HG02759 (cell line): ENCODE results near the gene ALDOB.

Experiments used
- ATAC-seq: cut with Tn5 transposase; IDR thresholded peaks from one replicate; pipeline ENCODE4 v1.9.1; 2021; ENCODE audit warnings: mild to moderate bottlenecking, moderate library complexity; ENCODE audit not compliant: unreplicated experiment

ALDOB gene

DNA sequence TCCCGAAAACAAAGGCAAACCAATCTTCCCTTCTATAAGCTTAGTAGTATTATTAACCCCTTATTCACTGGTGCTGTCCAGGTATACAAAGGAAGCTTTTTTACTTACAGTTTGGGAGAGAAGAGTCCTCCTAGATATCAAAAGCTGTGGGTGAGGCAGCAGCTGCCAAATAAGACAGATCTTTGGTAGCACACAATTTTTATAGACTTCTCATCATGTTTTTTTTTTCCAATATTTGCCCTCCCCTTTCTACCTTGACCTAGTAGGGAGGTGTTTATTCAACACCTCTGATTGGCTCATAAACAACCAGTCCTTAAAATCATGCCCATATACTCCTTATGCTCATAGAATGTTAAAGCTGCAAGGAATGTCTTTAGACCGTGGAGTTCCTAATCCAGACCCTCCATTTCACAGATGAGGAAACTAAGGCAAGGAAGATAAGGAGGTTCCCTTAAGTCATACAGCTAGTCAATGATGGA is at the start of gene ALDOB:
TSS of gene ALDOB (minus strand) at position 174 of the 479 bp plus-strand sequence. CDS start 4,887 bp downstream, outside the sequence.
- no peak for ATAC-seq

DNA sequence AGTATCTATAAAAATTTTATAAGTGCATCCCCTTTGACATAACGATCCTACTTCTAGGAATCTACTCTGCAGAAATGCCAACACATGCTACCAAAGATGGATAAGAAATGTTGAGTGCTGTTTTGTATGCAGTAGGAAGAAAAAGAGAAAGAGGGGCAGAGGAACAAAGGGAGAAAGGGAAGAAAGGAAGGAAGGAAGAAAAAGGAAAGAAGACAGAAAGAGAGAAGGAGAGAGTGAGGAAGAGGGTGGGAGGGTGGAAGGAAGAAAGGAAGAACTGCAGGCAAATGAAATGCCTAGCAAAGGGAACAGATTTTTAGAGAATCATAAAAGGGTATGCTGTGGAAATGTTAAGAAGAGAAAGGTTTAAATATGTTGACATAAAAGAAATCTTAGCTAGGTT is 48.5 kb upstream of the ALDOB start:
- no peak for ATAC-seq

DNA sequence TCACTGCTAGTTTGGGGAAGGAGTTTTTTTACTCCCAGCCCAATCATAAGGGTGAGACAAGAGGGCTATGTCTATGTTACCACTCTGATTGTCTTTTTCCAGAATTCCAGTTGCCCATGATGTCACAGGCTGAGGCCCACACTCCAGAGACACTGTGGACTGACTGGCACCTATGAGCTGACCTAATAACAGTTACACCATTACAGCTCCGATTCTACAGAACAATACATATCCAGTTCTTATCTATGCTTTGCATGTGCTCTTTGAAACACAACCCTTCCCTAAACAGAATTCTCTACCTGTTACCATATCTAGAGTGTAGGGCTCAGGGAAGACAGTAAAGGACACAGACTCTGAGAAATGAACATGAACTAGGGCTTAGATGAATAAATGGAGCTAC is 45.7 kb upstream of the ALDOB start:
- ATAC-seq, result no peak

DNA sequence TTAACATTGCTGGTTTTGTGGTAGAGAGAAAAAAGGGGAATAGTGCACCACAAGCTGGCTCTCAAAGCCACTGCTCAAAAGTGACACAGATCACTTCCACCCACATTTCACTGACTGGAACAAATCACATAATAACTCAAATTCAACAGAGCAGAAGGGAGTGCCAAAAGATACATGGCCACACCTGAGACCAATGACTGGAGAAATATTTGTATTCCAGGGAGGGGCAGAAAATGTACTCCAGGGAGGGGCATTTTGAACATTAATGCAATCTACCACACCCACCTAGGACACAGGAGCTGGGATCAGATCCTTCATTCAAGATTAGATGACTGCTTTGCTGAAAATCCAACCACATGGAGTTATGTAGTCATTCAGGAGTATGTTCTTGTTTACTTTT is 44.8 kb upstream of the ALDOB start:
- no peak for ATAC-seq

DNA sequence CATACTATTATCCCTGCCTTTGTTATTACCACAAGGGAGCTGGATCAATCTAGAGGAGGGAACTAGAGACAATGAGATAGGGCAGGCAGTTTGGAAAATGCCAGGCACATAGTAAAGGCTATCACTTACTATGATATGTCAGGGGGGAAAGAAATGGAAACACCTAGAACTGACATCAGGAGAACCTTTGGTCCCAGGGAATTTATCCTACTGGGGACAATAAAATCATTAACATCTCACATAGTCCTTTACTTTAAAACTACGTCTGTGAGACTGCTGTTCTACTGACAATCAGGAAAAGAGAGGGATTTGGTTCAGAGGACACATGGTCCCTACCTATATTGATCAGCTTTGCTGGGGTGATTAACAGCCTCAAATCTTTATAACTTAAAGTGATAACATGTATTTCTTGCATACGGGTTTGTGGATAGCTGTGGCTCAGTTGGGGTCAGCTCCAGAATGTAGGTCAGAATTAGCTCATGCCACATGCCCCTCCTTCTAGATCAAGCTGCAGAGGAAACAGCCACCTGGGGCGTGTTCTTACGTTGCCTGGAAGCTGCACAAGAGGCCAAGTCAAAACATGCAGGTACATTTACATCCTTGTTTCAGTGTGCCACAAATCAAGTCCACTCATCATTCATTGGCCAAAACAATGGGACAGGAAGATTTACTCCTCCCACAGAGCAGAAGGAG is 43.9 kb upstream of the ALDOB start:
- ATAC-seq, result no peak

DNA sequence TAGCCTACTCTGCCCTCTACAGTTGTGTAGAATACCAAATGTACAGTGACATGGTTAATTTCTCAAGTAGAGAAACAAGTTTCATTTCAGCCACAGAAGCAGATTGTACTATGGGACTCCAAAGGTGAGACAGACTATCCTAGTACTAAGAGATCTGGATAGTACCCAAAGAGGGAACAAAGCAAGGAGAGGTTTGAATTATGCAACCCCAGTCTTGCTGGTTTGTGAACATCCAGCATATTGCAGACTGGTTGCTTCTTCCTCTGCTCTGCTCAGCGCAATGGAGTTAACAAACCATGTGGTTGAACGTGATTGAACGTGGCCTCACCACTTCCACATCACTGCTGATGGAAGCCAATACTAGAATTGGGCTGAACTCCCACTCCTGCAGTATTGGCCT is 43.3 kb upstream of the ALDOB start:
- ATAC-seq, result no peak

DNA sequence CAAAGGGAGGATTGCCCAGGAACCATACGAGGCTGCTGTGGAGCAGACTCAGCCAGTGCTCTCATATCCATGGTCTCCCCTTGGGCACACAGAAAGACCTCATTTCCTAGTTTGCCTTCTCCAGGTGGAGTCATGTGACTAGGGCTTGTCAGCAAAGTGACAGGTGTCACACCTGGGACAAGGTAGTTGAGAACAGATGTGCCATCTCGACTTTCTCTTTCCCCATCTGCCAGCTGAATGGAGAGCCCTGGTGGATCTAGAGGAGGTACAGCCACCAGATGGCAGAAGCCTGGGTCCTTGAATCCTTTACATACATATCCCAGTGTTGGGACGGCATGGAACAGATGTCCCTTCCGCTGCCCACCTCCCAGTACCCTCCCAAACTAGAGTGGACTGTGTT is 42.9 kb upstream of the ALDOB start:
- ATAC-seq, result no peak

DNA sequence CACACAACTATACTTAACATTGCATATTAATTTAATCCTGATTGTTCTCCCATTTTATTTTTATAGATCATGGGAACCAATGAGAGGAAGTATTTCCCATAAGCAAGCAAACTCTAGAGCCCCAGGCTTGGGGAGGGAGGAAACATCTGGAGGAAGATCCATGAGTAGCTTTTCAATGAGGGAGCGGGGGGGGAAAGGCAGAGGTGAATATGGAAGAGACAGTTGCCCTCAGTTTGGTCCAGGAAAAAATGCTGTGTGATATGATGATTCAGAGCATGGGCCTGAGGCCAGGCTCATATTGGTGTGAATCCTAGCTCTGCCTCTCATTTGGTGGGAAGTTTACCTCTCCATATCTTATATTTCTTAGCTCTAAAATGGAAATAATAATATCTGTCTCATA is 42.2 kb upstream of the ALDOB start:
- no peak for ATAC-seq

DNA sequence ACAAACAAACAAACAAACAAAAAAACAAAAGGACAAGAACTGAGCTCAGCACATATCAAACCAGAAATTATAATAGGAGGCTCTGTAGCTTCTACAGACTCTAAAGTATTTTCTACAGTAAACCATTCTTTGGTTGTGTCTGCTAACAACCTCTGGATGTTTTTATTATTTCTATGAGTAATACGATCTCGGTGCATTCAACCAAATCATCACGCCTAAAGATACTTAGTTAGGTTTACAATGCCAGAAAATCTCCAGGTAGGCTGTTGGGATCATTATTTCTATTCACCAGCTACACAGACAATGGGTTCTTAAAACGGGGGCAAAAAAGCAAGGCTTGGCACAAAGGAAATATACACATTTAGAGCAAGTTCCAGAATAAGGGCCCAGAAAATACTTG is 41.6 kb upstream of the ALDOB start:
- ATAC-seq, result no peak

DNA sequence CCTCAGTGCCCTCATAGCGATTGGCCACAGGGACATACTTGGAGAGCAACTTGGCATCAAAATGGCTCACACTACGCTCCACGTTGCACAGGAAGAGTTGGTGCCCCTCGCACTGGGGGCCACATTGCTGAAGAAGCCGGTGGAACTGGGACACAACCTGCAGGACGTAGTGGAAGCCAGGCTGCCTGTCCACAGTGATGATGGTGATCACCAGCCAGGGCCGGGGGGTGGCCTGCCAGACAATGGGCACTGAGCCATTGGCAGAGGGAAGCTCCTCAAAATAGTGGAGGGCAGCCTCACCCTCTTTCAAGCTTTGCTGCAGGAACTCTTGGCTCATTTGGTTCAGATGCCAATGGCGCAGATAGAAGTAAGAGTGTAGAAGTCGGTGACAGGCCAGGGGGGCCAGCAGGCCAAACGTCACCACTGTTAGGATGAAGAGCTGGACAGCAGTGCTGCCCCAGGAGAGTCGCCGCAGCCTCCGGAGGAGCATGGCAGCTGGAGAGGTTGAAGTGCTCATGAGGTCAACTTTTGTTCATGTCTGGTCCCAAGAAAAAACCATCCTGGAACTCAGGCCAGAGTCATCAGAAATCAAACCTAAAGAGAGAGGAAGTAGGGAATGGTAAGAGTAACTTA is 41.1 kb upstream of the ALDOB start:
- no peak for ATAC-seq

DNA sequence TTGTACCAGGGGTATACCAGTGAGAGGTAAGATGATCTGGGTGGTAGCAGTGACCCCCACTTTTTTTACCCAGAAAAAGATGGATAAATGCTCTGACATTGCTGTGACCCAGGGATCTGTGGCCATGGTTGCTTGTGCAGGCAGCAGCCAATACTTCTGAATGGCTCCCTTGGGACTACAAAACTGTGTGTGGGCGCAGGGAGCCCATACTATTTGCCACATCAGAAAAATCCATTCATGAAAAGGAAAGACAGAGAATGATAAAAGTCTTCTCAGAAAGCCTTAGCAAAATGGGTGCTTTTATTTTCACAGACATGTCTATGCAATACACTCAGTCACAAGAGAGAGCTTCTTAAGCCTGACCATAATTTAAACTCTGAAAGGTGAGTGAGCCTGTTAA is 37.3 kb upstream of the ALDOB start:
- ATAC-seq, result no peak

DNA sequence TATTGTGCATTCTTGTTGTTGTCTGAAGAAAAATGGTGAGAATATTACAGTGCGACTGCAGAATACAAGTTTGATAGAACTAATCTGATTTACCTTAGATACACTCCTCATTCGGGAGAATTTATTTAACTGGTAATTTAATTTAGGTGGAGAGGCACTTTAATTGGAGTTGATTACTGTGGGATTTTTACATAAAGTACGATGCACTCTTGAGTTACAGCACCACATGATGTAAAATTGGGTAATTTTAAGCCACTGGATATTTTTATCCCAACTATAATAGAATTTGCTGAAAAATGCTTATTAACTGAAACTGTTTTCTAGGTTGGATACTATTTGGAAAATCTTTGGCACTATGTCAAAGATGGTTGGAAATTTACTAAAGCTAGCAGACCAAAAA is 35.4 kb upstream of the ALDOB start:
- ATAC-seq, result no peak

DNA sequence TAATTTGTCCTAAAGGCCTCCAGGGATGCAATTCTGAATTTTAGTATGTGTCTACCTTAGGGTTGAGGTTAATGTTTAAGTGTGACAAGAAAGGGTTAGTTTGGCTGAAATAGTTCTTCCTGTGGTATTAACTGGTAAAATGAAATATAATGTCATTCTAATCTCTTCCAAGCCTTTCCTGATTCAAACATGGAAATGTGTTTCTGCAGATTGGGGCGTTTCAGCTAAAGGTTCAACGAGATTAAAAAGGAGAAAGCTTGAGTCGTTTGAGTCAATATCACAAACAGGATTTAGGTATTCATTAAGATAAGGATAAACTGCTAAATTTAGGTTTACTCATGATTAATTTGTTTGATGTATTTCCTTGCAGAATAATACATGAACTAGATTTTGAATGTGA is 34.4 kb upstream of the ALDOB start:
- no peak for ATAC-seq

DNA sequence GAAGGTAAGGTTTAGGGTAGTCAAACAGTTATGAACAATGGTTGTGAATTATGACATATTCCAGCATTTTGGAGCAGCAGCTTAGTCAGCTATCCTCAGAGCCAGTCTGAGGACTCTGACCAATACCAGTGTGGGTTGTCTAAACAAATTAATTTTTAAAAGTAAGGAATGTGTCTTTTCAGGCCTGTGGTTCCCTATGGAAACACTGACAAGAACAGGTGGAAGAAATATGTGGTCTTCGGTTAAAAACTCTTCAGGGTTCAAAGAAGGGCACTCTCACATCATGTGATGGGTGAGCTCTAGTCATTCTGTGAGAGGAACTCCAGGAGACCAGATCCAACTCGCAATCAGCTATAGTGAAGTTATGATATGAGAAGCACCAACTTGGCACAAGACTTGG is 33.5 kb upstream of the ALDOB start:
- no peak for ATAC-seq

DNA sequence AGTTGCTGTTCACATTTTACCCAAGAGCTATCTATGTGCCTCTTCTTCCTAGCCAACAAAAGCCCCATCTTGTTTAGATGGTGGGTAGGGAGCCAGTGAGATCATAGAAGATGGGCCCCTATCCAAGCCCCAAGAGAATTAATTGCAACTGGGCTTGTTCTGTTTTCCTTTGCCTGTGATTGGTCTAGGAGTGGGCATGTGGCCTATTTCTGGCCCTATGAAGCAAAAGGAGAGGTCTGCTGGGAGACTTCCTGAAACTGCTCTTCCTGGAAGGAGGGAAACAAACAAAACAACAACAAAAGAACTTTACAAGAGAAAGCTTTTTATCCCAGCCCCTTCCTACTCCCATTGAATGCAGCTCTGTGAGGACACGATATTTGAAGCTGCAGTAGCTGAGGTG is 32.5 kb upstream of the ALDOB start:
- no peak for ATAC-seq

DNA sequence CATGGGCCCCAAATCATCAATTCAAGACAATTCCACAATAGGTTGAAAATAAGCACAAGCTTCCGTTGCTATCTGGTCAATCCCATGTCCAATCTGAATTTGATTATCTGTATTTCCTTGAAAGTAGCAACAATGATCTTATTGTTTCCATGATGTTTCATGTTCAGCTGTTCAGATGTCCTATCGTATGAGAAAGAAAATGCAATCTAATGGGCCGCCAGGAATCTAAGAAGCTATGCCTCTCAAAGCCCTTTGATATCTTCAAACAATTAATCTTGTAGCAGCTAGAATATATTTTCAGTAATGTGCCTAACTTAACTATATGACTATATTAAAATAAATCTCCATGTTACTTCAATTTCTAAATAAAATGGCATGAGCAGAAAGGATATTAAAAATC is 32.1 kb upstream of the ALDOB start:
- ATAC-seq, result no peak

DNA sequence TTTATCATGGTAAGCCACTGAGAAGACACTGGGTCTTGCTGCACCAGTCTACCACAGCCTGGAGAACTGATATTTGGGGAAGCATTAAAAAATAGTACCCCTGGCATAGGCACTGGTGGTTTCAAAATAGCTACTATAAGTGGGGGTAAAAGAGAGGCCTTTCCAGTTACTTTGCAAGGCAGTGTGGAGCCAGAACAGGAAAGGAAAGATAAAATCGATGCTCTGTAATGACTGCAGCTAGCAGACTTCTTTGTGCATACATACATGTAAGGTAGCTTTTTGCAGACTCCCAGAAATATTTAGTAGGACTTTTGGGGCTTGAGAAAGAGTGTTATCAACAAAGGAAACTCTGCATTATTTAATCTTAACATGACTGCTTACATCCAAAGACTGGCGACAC is 31.3 kb upstream of the ALDOB start:
- no peak for ATAC-seq

DNA sequence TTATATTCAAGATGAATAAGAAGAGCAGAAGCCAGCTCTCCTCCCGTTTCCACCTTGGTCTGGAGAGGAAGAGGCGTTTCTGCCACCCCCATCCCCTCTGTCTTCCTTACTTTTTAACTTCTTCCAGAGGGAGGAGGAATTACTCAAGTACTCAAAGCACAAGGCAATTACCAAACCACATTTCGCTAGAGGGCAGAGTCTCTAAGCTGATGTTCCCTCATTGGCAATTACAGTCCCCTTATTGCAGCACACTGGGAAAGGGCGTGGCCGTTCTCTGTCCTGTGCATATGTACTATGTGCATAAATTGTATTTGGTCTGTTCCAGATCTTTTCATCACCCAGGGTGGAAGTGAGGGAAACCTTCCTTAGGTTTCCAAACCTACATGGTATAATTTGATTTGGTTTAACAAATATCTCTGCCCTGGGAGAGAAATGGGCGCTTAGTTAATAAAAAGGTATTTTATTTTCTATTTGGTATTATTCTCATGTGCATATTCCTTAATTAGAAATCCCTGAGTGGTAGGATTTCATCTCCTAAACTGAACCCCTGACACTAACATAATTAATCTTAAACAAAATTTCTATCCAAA is 29.8 kb upstream of the ALDOB start:
- no peak for ATAC-seq

DNA sequence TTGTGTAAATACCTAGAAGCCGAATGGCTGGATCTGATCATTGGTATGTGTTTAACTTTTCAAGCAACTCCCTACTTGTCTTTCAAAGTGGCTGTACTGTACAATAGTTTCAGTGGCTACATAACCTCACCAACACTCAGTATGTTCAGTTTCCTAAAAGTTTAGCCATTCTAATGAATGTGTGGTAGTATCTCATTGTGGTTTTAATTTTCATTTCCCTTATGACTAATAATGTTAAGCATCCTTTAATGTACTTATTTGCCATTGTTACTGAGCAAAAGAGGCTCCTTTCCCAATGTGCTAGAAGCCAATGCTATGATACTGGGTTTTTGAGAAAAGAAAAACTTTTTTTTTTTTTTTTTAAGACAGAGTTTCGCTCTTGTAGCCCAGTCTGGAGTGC is 27.8 kb upstream of the ALDOB start:
- no peak for ATAC-seq

DNA sequence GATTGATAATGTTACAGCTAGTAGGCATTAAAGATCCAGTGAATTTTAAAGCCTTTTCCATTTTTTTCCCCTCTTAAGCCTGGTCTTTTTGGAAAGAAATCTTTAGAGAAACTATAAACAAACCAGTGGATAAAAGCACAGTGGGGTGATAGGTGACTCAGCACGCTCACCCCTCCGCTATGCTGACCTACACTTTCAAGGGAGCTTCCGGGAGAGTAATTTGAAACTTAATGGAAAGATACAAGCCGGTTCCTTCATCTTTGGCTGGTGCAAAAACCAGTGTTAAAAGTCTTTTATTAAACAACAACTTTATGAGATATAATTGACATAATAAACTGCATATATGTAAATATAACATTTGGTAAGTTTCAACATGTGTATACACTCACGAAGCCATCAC is 27.0 kb upstream of the ALDOB start:
- no peak for ATAC-seq

DNA sequence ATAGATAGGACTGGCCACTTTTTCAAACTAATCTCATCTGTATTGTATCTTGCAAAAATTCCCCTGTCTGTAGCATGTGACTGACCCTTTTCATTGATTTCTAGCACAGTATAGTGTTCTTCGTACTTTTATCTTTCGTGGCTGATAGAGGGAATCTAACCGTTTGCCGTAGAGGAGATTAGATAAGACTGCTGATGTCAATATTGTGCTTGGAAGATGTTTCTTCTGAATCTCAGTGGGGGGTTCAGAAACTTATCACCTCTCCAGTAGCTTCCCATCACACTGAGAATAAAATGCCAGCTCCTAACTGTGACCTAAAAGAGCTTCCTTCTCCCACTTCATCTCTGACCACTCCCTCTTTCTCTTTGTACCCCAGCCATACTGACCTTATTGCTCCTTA is 25.4 kb upstream of the ALDOB start:
- no peak for ATAC-seq

DNA sequence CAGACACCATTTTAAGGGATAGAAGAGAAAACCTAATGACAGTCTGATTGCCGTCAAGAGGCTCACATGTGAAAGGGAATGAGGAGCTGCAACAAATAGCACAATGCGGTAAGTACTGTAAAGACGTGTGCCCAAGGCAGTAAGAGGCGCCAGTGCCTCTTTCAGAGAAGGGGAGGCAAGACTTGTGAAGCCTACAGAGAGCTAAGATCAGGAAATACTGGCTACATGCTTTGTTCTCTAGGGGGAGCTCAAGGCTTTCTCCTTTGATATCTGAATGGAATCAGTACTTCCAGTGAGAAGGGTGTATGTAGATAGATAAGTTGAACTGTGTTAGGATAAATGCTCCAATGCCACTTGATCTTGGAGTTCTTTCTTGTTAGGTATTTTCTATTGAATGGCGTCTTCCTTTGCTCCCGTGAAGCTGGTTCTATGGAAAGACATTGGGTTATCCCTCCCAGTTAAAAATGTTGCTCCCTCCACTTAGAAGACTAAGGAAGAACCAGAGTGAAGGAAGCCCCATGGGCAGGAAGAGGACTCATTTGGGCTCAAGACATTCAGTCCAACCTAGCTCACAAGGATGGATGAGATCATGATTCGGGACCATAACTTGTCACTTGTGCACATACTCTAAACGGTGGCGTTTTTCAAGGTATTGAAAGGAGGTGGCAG is 23.5 kb upstream of the ALDOB start:
- peak; percentile 92 for ATAC-seq
